ENCODE data around the gene OR5T2.
"Not testable (repeated sequence)": the region's sequence is repeated elsewhere in the genome, so short reads cannot be mapped to it uniquely, and the experiment has no call there.

The OR5T2 gene

GRCh38 chr11:56234155-56234554 is at the start of gene OR5T2:
OR5T2 (minus strand) TSS chr11:56234255; CDS start chr11:56233062, 1,193 bp downstream.
- no peak for DNase-seq

- DNase-seq, result no peak
These were observed 39.8 kb upstream of the OR5T2 start, which contains the start of gene OR5T1 for GRCh38 chr11:56273854-56274253. OR5T1 (plus strand) TSS chr11:56274154; CDS start chr11:56275639, 1,485 bp downstream.

- no peak for DNase-seq
These were observed 37.0 kb upstream of the OR5T2 start for GRCh38 chr11:56271092-56271491.

- no peak for DNase-seq
These were observed 17.9 kb upstream of the OR5T2 start, which contains the start of gene OR5T3 for GRCh38 chr11:56251954-56252353. OR5T3 (plus strand) TSS chr11:56252254; CDS start chr11:56252254, 0 bp downstream.

GRCh38 chr11:56219735-56220134 is 14.3 kb downstream of the OR5T2 start:
- not testable (repeated sequence) for DNase-seq

- no peak for DNase-seq
These were observed 19.5 kb downstream of the OR5T2 start for GRCh38 chr11:56214537-56214936.

GRCh38 chr11:56207790-56208189 is 26.3 kb downstream of the OR5T2 start:
- no peak for DNase-seq

- DNase-seq, result no peak
These were observed 36.7 kb downstream of the OR5T2 start for GRCh38 chr11:56197367-56197766.

GRCh38 chr11:56196705-56197104 is 37.4 kb downstream of the OR5T2 start:
- no peak for DNase-seq

GRCh38 chr11:56188602-56189001 is 45.5 kb downstream of the OR5T2 start:
- no peak for DNase-seq

GRCh38 chr11:56183459-56183858 is 50.6 kb downstream of the OR5T2 start:
- DNase-seq, result no peak

Data from activated effector memory CD4-positive, alpha-beta T cell treated with anti-CD3 and anti-CD28 coated beads, Interleukin-2, amount 50 U/mL, for 16 hours (primary cell).